Mesothelial cell of epicardium (in vitro differentiated cells): Measurements from ENCODE around the gene TBC1D22A. TPM values are rescaled to one million over a fixed set of nuclear protein-coding genes. Genes with fewer than 3 reads are reported as not detected.

ENCODE experiments used
- DNase-seq, 2 experiments: peaks; one replicate each; pipeline ENCODE4 v3.0.0; 2021; ENCODE audit warnings: low spot score in 2 of 2; ENCODE audit not compliant: unreplicated experiment in 2 of 2
- H3K27ac Mint-ChIP-seq: 2 replicates; pipeline ENCODE4 v1.8.0; 2021; ENCODE audit warnings: mixed read lengths
- H3K27me3 Mint-ChIP-seq: 2 replicates; pipeline ENCODE4 v1.8.0; 2021; ENCODE audit warnings: low read depth, mixed read lengths
- H3K36me3 Mint-ChIP-seq: 2 replicates; pipeline ENCODE4 v1.8.0; 2021; ENCODE audit warnings: mixed read lengths
- H3K4me1 Mint-ChIP-seq: 2 replicates; pipeline ENCODE4 v1.8.0; 2021; ENCODE audit warnings: mixed read lengths
- H3K4me3 Mint-ChIP-seq: 2 replicates; pipeline ENCODE4 v1.8.0; 2021; ENCODE audit warnings: mild to moderate bottlenecking, moderate library complexity, mixed read lengths
- H3K9me3 Mint-ChIP-seq: 2 replicates; pipeline ENCODE4 v1.8.0; 2021; ENCODE audit warnings: mixed read lengths
- total RNA-seq: library from RNA; stranded (reverse); gene quantifications from 3 replicates; pipeline ENCODE4 v1.2.1, GENCODE V29; 2021
- TF ChIP-seq, protein P1 (sequence below): fragments of 200-600 bp; sonication (generic); IDR thresholded peaks from one replicate; pipeline ENCODE4 v1.5.0; 2021; ENCODE audit warnings: antibody characterized with exemption; ENCODE audit not compliant: unreplicated experiment

TBC1D22A gene
- total RNA-seq, 1 donor from 2014 or later, result 26.6 TPM

- H3K9me3 Mint-ChIP-seq, result no peaks in the 10 kb centered on the region
- H3K4me1 Mint-ChIP-seq, result peaks cover 7% of the 10 kb centered on the region
- H3K27me3 Mint-ChIP-seq, result no peaks in the 10 kb centered on the region
- H3K27ac Mint-ChIP-seq, result no peak overlapping the region
- H3K36me3 Mint-ChIP-seq, result peaks cover 3% of the 10 kb centered on the region
- TF ChIP-seq, protein P1, sequence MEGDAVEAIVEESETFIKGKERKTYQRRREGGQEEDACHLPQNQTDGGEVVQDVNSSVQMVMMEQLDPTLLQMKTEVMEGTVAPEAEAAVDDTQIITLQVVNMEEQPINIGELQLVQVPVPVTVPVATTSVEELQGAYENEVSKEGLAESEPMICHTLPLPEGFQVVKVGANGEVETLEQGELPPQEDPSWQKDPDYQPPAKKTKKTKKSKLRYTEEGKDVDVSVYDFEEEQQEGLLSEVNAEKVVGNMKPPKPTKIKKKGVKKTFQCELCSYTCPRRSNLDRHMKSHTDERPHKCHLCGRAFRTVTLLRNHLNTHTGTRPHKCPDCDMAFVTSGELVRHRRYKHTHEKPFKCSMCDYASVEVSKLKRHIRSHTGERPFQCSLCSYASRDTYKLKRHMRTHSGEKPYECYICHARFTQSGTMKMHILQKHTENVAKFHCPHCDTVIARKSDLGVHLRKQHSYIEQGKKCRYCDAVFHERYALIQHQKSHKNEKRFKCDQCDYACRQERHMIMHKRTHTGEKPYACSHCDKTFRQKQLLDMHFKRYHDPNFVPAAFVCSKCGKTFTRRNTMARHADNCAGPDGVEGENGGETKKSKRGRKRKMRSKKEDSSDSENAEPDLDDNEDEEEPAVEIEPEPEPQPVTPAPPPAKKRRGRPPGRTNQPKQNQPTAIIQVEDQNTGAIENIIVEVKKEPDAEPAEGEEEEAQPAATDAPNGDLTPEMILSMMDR, result no peak
- no peak for DNase-seq
- no peak overlapping the region for H3K4me3 Mint-ChIP-seq
Observed at GRCh38 chr22:46970411-46971098, 208.1 kb downstream of the TBC1D22A start.

- H3K4me1 Mint-ChIP-seq, result peaks cover 7% of the 10 kb centered on the region
- H3K36me3 Mint-ChIP-seq, result peaks cover 3% of the 10 kb centered on the region
- H3K4me3 Mint-ChIP-seq, result no peak overlapping the region
- no peaks in the 10 kb centered on the region for H3K27me3 Mint-ChIP-seq
- DNase-seq, result no peak
- TF ChIP-seq, protein P1, result no peak
- peak overlapping the region; percentile 61 for H3K27ac Mint-ChIP-seq
- H3K9me3 Mint-ChIP-seq, result no peaks in the 10 kb centered on the region
Observed at GRCh38 chr22:46971099-46971763, 208.8 kb downstream of the TBC1D22A start.

- H3K9me3 Mint-ChIP-seq, result no peaks in the 10 kb centered on the region
- TF ChIP-seq, protein P1, result no peak
- H3K36me3 Mint-ChIP-seq, result peaks cover 5% of the 10 kb centered on the region
- H3K27ac Mint-ChIP-seq, result no peak overlapping the region
- peaks cover 7% of the 10 kb centered on the region for H3K4me1 Mint-ChIP-seq
- no peak overlapping the region for H3K4me3 Mint-ChIP-seq
- DNase-seq, result no peak
- no peaks in the 10 kb centered on the region for H3K27me3 Mint-ChIP-seq
Observed at GRCh38 chr22:46971764-46972125, 209.3 kb downstream of the TBC1D22A start.

GRCh38 chr22:46972256-46972655 lies 209.8 kb downstream of the TBC1D22A start:
- no peak for DNase-seq
- peaks cover 10% of the 10 kb centered on the region for H3K36me3 Mint-ChIP-seq
- no peak overlapping the region for H3K4me3 Mint-ChIP-seq
- TF ChIP-seq, protein P1, result no peak
- H3K4me1 Mint-ChIP-seq, result peaks cover 7% of the 10 kb centered on the region
- no peak overlapping the region for H3K27ac Mint-ChIP-seq
- no peaks in the 10 kb centered on the region for H3K9me3 Mint-ChIP-seq
- H3K27me3 Mint-ChIP-seq, result no peaks in the 10 kb centered on the region

- Mint-ChIP-seq H3K36me3 (peaks cover 15% of the 10 kb centered on the region), H3K9me3 (no peaks in the 10 kb centered on the region), H3K4me3 (no peak overlapping the region), H3K27me3 (no peaks in the 10 kb centered on the region), H3K27ac (no peak overlapping the region), H3K4me1 (peaks cover 7% of the 10 kb centered on the region)
- TF ChIP-seq, protein P1, result no peak
- DNase-seq, result no peak
Observed at GRCh38 chr22:46972901-46973831, 210.7 kb downstream of the TBC1D22A start.
